ENCODE measurements around the gene MRPL54. TPM values are rescaled to one million over a fixed set of nuclear protein-coding genes. Genes with fewer than 3 reads are reported as not detected.

Gene MRPL54
- total RNA-seq, 1 donor from 2014 or later, result 41.7 TPM

DNA sequence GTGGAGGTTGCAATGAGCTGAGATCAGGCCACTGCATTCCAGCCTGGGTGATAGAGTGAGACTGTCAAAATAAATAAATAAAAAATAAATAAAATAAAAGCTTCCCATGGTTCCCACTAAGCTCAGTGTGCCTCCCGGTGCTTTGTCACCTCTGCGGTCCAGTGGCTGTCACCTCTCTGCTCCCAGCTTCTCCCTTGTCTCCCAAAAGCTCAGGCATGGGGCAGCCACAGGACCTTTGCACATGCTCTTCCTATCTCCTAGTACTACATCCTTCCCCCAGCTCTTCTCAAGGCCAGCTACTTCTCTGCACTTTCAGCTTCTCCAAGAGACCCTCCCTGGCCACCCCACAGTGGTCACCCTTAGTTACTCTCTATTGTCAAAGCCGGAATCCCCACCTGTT is 31.3 kb downstream of the MRPL54 start:
- no peaks in the 10 kb centered on the region for H3K36me3 Mint-ChIP-seq (ENCODE audit: low read depth)
- peaks cover 5% of the 10 kb centered on the region for H3K9me3 Mint-ChIP-seq
- no peak overlapping the region for H3K27ac Mint-ChIP-seq (ENCODE audit: unreplicated experiment)
- TF ChIP-seq, protein P1, sequence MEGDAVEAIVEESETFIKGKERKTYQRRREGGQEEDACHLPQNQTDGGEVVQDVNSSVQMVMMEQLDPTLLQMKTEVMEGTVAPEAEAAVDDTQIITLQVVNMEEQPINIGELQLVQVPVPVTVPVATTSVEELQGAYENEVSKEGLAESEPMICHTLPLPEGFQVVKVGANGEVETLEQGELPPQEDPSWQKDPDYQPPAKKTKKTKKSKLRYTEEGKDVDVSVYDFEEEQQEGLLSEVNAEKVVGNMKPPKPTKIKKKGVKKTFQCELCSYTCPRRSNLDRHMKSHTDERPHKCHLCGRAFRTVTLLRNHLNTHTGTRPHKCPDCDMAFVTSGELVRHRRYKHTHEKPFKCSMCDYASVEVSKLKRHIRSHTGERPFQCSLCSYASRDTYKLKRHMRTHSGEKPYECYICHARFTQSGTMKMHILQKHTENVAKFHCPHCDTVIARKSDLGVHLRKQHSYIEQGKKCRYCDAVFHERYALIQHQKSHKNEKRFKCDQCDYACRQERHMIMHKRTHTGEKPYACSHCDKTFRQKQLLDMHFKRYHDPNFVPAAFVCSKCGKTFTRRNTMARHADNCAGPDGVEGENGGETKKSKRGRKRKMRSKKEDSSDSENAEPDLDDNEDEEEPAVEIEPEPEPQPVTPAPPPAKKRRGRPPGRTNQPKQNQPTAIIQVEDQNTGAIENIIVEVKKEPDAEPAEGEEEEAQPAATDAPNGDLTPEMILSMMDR (conservative IDR thresholded peaks at IDR 0.05), result no peak
- no peak overlapping the region for H3K4me3 Mint-ChIP-seq
- DNase-seq (ENCODE audit: low read depth, low spot score), result no peak
- no peaks in the 10 kb centered on the region for H3K4me1 Mint-ChIP-seq
- H3K27me3 Mint-ChIP-seq (ENCODE audit: low read depth), result peaks cover 51% of the 10 kb centered on the region

- peaks cover 5% of the 10 kb centered on the region for H3K9me3 Mint-ChIP-seq
- no peaks in the 10 kb centered on the region for H3K36me3 Mint-ChIP-seq (ENCODE audit: low read depth)
- H3K27ac Mint-ChIP-seq (ENCODE audit: unreplicated experiment), result no peak overlapping the region
- TF ChIP-seq, protein P1 (conservative IDR thresholded peaks at IDR 0.05), result no peak
- no peak for DNase-seq (ENCODE audit: low read depth, low spot score)
- peaks cover 50% of the 10 kb centered on the region for H3K27me3 Mint-ChIP-seq (ENCODE audit: low read depth)
- H3K4me1 Mint-ChIP-seq, result no peaks in the 10 kb centered on the region
- H3K4me3 Mint-ChIP-seq, result no peak overlapping the region
Measured at GRCh38 chr19:3796358-3796757, 33.9 kb downstream of the MRPL54 start.

DNA sequence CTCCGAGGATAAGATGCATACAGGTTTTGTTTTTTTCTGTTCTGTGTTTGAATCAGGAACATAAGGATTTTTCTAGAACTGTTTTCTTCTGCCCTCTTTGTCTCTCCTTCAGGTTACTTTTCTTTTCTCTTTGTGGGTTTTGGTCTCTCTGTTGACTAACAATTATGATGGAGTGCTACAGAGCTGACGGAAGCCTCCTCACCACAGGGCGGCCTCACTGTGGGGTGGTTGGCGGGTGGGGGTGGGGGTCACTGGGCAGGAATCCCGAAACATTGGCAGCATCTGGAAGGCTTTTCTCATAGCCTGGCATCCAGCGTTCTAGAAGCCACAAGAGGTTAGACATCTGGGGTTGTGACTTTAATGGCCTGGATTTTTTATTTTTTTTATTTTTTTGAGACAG is 35.7 kb downstream of the MRPL54 start:
- Mint-ChIP-seq H3K4me1 (no peaks in the 10 kb centered on the region), H3K9me3 (peaks cover 5% of the 10 kb centered on the region), H3K36me3 (ENCODE audit: low read depth) (no peaks in the 10 kb centered on the region), H3K27me3 (ENCODE audit: low read depth) (peaks cover 60% of the 10 kb centered on the region), H3K4me3 (no peak overlapping the region), H3K27ac (ENCODE audit: unreplicated experiment) (no peak overlapping the region)
- TF ChIP-seq, protein P1 (conservative IDR thresholded peaks at IDR 0.05), result no peak
- no peak for DNase-seq (ENCODE audit: low read depth, low spot score)

GRCh38 chr19:3800996-3801395 is 38.5 kb downstream of the MRPL54 start:
- TF ChIP-seq, protein P1 (conservative IDR thresholded peaks at IDR 0.05), result no peak
- no peak for DNase-seq (ENCODE audit: low read depth, low spot score)
- Mint-ChIP-seq H3K9me3 (peaks cover 5% of the 10 kb centered on the region), H3K27me3 (ENCODE audit: low read depth) (peaks cover 57% of the 10 kb centered on the region), H3K4me1 (no peaks in the 10 kb centered on the region), H3K36me3 (ENCODE audit: low read depth) (no peaks in the 10 kb centered on the region), H3K27ac (ENCODE audit: unreplicated experiment) (no peak overlapping the region), H3K4me3 (no peak overlapping the region)

DNA sequence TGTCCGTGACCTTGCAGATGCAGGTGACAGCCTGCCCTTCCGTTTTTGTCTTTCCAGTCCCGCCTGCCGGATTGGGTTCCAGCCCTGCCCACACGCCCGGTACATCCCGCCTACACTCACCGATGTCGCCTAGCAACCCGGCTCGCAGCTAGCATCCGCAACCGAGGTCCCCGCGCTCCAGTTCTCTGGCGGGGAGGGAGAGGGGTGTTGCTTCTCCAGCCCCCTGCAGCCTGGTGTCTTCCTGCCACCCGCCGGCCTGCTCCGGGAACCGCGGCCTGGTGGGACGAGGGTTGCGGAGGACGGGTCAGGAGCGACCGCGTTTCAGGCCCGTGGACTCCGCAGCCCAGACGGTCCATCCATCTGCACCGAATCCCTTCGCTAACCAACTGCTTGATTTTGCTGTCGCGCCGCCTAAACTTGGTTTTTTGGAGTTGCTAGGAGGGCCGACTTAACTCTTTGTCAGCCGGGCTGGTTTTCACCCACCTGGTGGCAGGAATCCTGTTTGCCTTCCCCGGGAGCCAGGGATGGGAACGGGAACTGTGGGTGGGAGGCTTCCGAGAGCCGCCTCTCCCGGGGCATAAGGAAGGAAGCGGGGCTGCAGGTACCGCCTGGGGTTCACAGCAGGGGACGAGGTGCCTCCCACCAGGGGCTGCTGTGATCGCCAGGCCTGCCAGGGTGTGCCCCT is 39.1 kb downstream of the MRPL54 start:
- Mint-ChIP-seq H3K9me3 (peaks cover 4% of the 10 kb centered on the region), H3K4me3 (no peak overlapping the region), H3K27ac (ENCODE audit: unreplicated experiment) (no peak overlapping the region), H3K27me3 (ENCODE audit: low read depth) (peaks cover 55% of the 10 kb centered on the region), H3K36me3 (ENCODE audit: low read depth) (no peaks in the 10 kb centered on the region), H3K4me1 (no peaks in the 10 kb centered on the region)
- no peak for DNase-seq (ENCODE audit: low read depth, low spot score)
- TF ChIP-seq, protein P1 (conservative IDR thresholded peaks at IDR 0.05), result peak; percentile 41

All from neural crest cell (in vitro differentiated cells).